ENCODE results near the gene ASCL5. TPM values are rescaled to one million over a fixed set of nuclear protein-coding genes. Genes with fewer than 3 reads are reported as not detected.

ASCL5 gene
- not detected for total RNA-seq

GRCh38 chr1:201126832-201127754 is at the start of gene ASCL5:
TSS of gene ASCL5 (minus strand) at chr1:201127184. CDS start at chr1:201115372, 11,812 bp downstream.
- H3K27me3 Mint-ChIP-seq (ENCODE audit: low read depth) = peaks cover 12% of the 10 kb centered on the region
- H3K4me1 Mint-ChIP-seq (ENCODE audit: low read depth) = no peaks in the 10 kb centered on the region
- POLR2A ChIA-PET = no interaction called here
- no peak within 1 kb of the TSS for H3K4me3 Mint-ChIP-seq
- H3K27ac Mint-ChIP-seq = no peak within 1 kb of the TSS
- H3K36me3 Mint-ChIP-seq (ENCODE audit: low read depth) = no peaks in the 10 kb centered on the region
- CTCF ChIA-PET = interaction anchor here (2.2 kb wide), 1 partner anchor 156 kb away, joined by 6 read pairs; no protein-coding TSS in a partner anchor
- H3K9me3 Mint-ChIP-seq (ENCODE audit: insufficient read depth) = no peaks in the 10 kb centered on the region
- no peak for ATAC-seq
- no peak for DNase-seq

GRCh38 chr1:201175820-201176500 is 49.0 kb upstream of the ASCL5 start:
- Mint-ChIP-seq H3K27ac (no peak overlapping the region), H3K4me3 (no peak overlapping the region), H3K4me1 (ENCODE audit: low read depth) (peaks cover 5% of the 10 kb centered on the region), H3K27me3 (ENCODE audit: low read depth) (peaks cover 44% of the 10 kb centered on the region), H3K9me3 (ENCODE audit: insufficient read depth) (no peaks in the 10 kb centered on the region), H3K36me3 (ENCODE audit: low read depth) (no peaks in the 10 kb centered on the region)
- CTCF ChIA-PET = interaction anchor here (1.0 kb wide), 1 partner anchor 10 kb away, joined by 3 read pairs; no protein-coding TSS in a partner anchor
- POLR2A ChIA-PET = interaction anchor here (1.1 kb wide), 1 partner anchor 22 kb away, joined by 3 read pairs; the partner anchor contains the start of gene TMEM9
- ATAC-seq (no peak), DNase-seq (no peak)

- no peak for ATAC-seq
- H3K27me3 Mint-ChIP-seq (ENCODE audit: low read depth) = peaks cover 42% of the 10 kb centered on the region
- H3K4me3 Mint-ChIP-seq = no peak overlapping the region
- ChIA-PET POLR2A (no interaction called here), CTCF (no interaction called here)
- no peak overlapping the region for H3K27ac Mint-ChIP-seq
- H3K4me1 Mint-ChIP-seq (ENCODE audit: low read depth) = peaks cover 11% of the 10 kb centered on the region
- no peaks in the 10 kb centered on the region for H3K9me3 Mint-ChIP-seq (ENCODE audit: insufficient read depth)
- no peaks in the 10 kb centered on the region for H3K36me3 Mint-ChIP-seq (ENCODE audit: low read depth)
- no peak for DNase-seq
Observed at GRCh38 chr1:201173736-201174135, 46.8 kb upstream of the ASCL5 start.

GRCh38 chr1:201172999-201173610 is 46.1 kb upstream of the ASCL5 start:
- POLR2A ChIA-PET = no interaction called here
- H3K4me3 Mint-ChIP-seq = no peak overlapping the region
- H3K9me3 Mint-ChIP-seq (ENCODE audit: insufficient read depth) = no peaks in the 10 kb centered on the region
- no peak overlapping the region for H3K27ac Mint-ChIP-seq
- CTCF ChIA-PET = no interaction called here
- peaks cover 38% of the 10 kb centered on the region for H3K27me3 Mint-ChIP-seq (ENCODE audit: low read depth)
- no peaks in the 10 kb centered on the region for H3K36me3 Mint-ChIP-seq (ENCODE audit: low read depth)
- DNase-seq = no peak
- H3K4me1 Mint-ChIP-seq (ENCODE audit: low read depth) = peaks cover 11% of the 10 kb centered on the region
- no peak for ATAC-seq

GRCh38 chr1:201172326-201172725 is 45.3 kb upstream of the ASCL5 start:
- DNase-seq = no peak
- H3K4me3 Mint-ChIP-seq = no peak overlapping the region

GRCh38 chr1:201171063-201172036 is 44.4 kb upstream of the ASCL5 start:
- peak overlapping the region; percentile 69 for H3K4me3 Mint-ChIP-seq
- peaks cover 11% of the 10 kb centered on the region for H3K4me1 Mint-ChIP-seq (ENCODE audit: low read depth)
- H3K27ac Mint-ChIP-seq = no peak overlapping the region
- H3K27me3 Mint-ChIP-seq (ENCODE audit: low read depth) = peaks cover 38% of the 10 kb centered on the region
- H3K9me3 Mint-ChIP-seq (ENCODE audit: insufficient read depth) = no peaks in the 10 kb centered on the region
- ChIA-PET POLR2A (interaction anchor here (1.0 kb wide), 1 partner anchor 18 kb away, joined by 3 read pairs; no protein-coding TSS in a partner anchor), CTCF (interaction anchor here (0.8 to 1.6 kb wide), 6 partner anchors 13 to 264 kb away, joined by 3 to 4 read pairs (median 3); no protein-coding TSS in a partner anchor)
- ATAC-seq (peak; percentile 61), DNase-seq (peak; percentile 32)
- H3K36me3 Mint-ChIP-seq (ENCODE audit: low read depth) = no peaks in the 10 kb centered on the region

More at GRCh38 chr1:201172326-201172725, 45.3 kb upstream of the ASCL5 start:
- Mint-ChIP-seq H3K4me1 (ENCODE audit: low read depth) (peaks cover 11% of the 10 kb centered on the region), H3K27ac (no peak overlapping the region), H3K36me3 (ENCODE audit: low read depth) (no peaks in the 10 kb centered on the region), H3K9me3 (ENCODE audit: insufficient read depth) (no peaks in the 10 kb centered on the region), H3K27me3 (ENCODE audit: low read depth) (peaks cover 35% of the 10 kb centered on the region)
- ChIA-PET CTCF (no interaction called here), POLR2A (interaction anchor here (1.0 kb wide), 1 partner anchor 19 kb away, joined by 3 read pairs; no protein-coding TSS in a partner anchor)
- ATAC-seq = no peak

- ATAC-seq = peak; percentile 94
Observed at GRCh38 chr1:201170533-201171062, 43.6 kb upstream of the ASCL5 start.

GRCh38 chr1:201169971-201170532 is 43.1 kb upstream of the ASCL5 start:
- no peak overlapping the region for H3K4me3 Mint-ChIP-seq
- DNase-seq (no peak), ATAC-seq (no peak)
- H3K27ac Mint-ChIP-seq = no peak overlapping the region
- no peaks in the 10 kb centered on the region for H3K9me3 Mint-ChIP-seq (ENCODE audit: insufficient read depth)
- CTCF ChIA-PET = interaction anchor here (1.3 to 1.6 kb wide), 5 partner anchors 15 to 266 kb away, joined by 3 to 7 read pairs (median 3); no protein-coding TSS in a partner anchor
- peaks cover 11% of the 10 kb centered on the region for H3K4me1 Mint-ChIP-seq (ENCODE audit: low read depth)
- POLR2A ChIA-PET = interaction anchor here (1.3 kb wide), 1 partner anchor 16 kb away, joined by 6 read pairs; the partner anchor contains the start of gene TMEM9
- no peaks in the 10 kb centered on the region for H3K36me3 Mint-ChIP-seq (ENCODE audit: low read depth)
- H3K27me3 Mint-ChIP-seq (ENCODE audit: low read depth) = peaks cover 42% of the 10 kb centered on the region

More at GRCh38 chr1:201170533-201171062, 43.6 kb upstream of the ASCL5 start:
- H3K27me3 Mint-ChIP-seq (ENCODE audit: low read depth) = peaks cover 42% of the 10 kb centered on the region
- peak; percentile 71 for DNase-seq
- H3K27ac Mint-ChIP-seq = no peak overlapping the region
- no peaks in the 10 kb centered on the region for H3K9me3 Mint-ChIP-seq (ENCODE audit: insufficient read depth)
- ChIA-PET CTCF (interaction anchor here (0.9 to 1.6 kb wide), 5 partner anchors 14 to 265 kb away, joined by 3 to 4 read pairs (median 3); no protein-coding TSS in a partner anchor), POLR2A (no interaction called here)
- H3K4me3 Mint-ChIP-seq = peak overlapping the region; percentile 69
- H3K36me3 Mint-ChIP-seq (ENCODE audit: low read depth) = no peaks in the 10 kb centered on the region
- H3K4me1 Mint-ChIP-seq (ENCODE audit: low read depth) = peaks cover 11% of the 10 kb centered on the region

- POLR2A ChIA-PET = interaction anchor here (1.3 kb wide), 1 partner anchor 15 kb away, joined by 6 read pairs; the partner anchor contains the start of gene TMEM9
- Mint-ChIP-seq H3K27me3 (ENCODE audit: low read depth) (peaks cover 40% of the 10 kb centered on the region), H3K4me1 (ENCODE audit: low read depth) (peaks cover 11% of the 10 kb centered on the region), H3K27ac (no peak overlapping the region), H3K36me3 (ENCODE audit: low read depth) (no peaks in the 10 kb centered on the region), H3K4me3 (no peak overlapping the region), H3K9me3 (ENCODE audit: insufficient read depth) (no peaks in the 10 kb centered on the region)
- DNase-seq (no peak), ATAC-seq (no peak)
- CTCF ChIA-PET = interaction anchor here (1.5 to 1.6 kb wide), 3 partner anchors 16 to 50 kb away, joined by 3 to 7 read pairs (median 3); no protein-coding TSS in a partner anchor
Observed at GRCh38 chr1:201169203-201169602, 42.2 kb upstream of the ASCL5 start.
